Omental fat pad (tissue), 4 donors: ENCODE results near the gene TNFRSF12A. TPM values are rescaled to one million over a fixed set of nuclear protein-coding genes. Genes with fewer than 3 reads are reported as not detected.

Experiments used
- ATAC-seq: fragments of 150-250 bp; one replicate; pipeline ENCODE4 v1.9.1; 2016; ENCODE audit warnings: mild to moderate bottlenecking, moderate library complexity; ENCODE audit not compliant: low FRiP score
- DNase-seq: peaks from one replicate; pipeline ENCODE4 v3.0.0-alpha.2; 2019; ENCODE audit warnings: low spot score
- total RNA-seq, 4 donors: library from RNA; depleted of rRNA; stranded (reverse); fragments of >200 nt; gene quantifications; one replicate each; pipeline ENCODE4 v1.1.0, GENCODE V29; 2016
- TF ChIP-seq, protein P1 (sequence below), 3 donors: fragments of 450-650 bp; IDR thresholded peaks; one replicate each; pipeline ENCODE4 v1.5.1; 2016 to 2017; ENCODE audit warnings: antibody characterized with exemption in 3 of 3, mild to moderate bottlenecking in 3 of 3, moderate library complexity in 2 of 3

The TNFRSF12A gene
- total RNA-seq, 4 donors from 2014 or later = 9.0 to 465 (median 94.3) TPM

DNA sequence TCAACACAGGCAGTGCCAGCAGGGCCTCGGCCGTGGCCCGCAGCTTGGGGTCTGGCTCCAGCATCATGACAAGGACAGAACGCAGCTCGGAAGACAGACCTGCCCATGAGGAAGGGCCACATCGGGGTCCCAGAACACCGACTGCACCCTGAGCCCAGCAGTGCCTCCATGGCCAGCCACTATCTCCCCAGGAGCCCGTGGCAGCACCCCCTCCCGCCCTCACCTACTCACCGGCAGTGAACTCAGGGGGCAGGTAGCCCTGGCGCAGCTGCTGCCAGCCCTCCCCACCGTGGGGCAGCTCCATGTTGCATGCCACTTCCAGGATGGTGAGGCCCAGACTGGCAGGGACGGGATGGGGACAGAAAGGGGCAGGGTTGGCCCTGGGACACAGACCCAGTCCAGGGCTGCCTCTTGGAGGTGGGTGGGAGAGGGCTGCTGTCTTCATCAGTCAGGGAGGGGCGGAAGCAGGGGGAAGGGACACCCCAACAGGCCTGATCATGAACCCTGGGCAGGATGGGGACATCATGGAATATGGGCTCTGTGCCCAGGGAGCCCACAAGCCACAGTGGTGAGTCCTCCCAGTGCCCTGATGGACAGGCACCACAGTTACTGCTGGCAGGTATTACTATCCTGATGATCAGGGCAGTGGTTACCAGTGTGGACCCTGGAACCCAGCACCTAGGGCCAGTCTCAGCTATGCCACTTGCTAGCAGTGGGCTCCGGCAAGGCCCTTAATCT is 45.7 kb upstream of the TNFRSF12A start:
- TF ChIP-seq, protein P1, sequence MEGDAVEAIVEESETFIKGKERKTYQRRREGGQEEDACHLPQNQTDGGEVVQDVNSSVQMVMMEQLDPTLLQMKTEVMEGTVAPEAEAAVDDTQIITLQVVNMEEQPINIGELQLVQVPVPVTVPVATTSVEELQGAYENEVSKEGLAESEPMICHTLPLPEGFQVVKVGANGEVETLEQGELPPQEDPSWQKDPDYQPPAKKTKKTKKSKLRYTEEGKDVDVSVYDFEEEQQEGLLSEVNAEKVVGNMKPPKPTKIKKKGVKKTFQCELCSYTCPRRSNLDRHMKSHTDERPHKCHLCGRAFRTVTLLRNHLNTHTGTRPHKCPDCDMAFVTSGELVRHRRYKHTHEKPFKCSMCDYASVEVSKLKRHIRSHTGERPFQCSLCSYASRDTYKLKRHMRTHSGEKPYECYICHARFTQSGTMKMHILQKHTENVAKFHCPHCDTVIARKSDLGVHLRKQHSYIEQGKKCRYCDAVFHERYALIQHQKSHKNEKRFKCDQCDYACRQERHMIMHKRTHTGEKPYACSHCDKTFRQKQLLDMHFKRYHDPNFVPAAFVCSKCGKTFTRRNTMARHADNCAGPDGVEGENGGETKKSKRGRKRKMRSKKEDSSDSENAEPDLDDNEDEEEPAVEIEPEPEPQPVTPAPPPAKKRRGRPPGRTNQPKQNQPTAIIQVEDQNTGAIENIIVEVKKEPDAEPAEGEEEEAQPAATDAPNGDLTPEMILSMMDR (IDR thresholded peaks at IDR 0.05) = no peak
- DNase-seq (no peak), ATAC-seq (no peak)

DNA sequence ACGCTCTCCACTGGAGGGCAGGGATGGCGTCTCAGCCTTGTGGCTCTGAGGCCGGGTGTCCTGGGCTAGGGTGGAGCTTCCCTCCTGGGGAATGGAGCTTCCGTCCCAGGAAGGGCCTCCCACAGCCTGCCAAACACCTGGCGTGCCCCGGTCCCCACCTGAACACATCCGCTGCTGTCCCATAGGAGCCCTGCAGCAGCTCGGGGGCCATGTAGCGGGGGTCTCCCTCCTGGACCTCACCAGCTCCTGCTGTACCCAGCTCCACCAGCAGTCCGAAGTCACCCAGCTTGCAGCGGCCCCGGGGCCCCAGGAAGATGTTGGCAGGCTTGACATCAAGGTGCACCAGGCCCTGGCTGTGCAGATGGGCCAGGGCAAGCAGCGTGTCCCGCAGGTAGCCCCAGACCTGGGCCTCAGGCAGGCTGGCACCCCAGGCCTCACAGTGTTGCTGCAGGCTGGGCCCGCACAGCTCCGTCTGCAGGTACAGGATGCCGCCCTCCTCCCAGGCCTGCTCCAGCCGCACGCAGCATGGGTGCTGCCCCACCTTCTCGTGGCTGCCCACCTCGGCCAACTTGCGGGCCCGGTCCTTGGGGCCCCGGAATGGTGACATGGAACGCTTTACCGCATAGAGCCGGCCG is 44.9 kb upstream of the TNFRSF12A start:
- ATAC-seq = no peak
- TF ChIP-seq, protein P1 (IDR thresholded peaks at IDR 0.05) = no peak

DNA sequence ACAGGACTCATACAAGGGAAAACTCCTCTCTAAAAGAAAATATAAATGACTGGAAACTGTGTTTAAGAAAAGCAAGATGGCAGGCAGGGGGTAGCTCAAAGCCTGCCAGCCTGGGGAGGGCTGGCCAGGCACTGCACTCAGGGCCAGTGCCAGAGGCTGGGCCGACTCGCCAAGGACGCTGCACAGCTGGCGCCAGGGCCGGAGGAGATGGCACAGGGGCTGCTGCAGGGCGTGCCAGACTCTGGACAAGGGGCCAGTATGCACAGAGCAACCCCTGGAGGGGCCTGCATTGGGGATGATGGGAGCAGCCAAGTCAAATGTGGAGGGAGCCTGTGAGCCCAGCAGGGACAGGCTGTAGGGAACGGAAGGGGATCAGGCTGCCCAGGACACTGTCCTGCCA is 44.0 kb upstream of the TNFRSF12A start:
- ATAC-seq (no peak), DNase-seq (no peak)
- TF ChIP-seq, protein P1 (IDR thresholded peaks at IDR 0.05) = no peak

More for the DNA sequence above, 44.9 kb upstream of the TNFRSF12A start:
- DNase-seq = no peak

DNA sequence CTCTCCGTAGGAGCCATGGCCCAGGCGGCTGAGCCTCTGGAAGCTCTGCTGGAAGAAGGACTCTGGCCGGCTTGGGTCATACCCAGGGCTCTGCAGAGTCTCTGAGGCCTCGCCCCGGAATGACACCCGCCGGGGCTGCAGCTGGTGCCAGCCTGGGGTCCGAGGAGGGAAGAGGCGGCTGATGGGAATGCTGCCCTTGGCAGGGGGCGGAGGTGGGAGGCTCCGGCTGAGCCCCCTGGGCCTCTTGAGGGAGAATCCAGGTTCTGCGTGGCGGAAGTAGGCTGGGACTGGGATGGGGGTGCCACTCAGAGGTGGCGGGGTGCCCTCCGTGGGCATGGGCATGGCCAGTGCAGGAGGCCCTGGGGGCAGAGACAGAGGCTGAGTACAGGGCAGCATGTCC is 43.5 kb upstream of the TNFRSF12A start:
- ATAC-seq = no peak
- TF ChIP-seq, protein P1 (IDR thresholded peaks at IDR 0.05) = no peak

DNA sequence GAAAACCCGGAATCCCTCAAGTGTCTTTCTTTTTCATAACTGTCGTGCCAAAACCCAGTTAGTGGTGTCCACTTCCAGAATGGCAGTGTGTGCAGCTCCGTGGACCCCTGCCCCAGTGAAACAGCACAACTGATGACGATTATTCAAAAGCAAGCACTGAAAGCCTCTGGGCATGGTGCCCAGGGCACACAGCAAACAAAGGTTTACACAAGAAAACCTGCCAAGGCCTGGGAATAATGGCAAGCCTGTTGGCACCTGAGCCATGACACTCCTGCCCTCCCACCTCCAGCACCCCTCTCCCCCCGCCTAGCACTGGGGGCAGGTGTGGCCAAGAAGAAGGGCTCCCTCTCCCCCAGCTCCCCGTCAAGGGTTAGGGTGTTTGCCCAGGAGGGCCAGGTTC is 42.7 kb upstream of the TNFRSF12A start:
- TF ChIP-seq, protein P1 (IDR thresholded peaks at IDR 0.05) = no peak
- DNase-seq (no peak), ATAC-seq (no peak)

More for the DNA sequence above, 43.5 kb upstream of the TNFRSF12A start:
- DNase-seq = no peak

DNA sequence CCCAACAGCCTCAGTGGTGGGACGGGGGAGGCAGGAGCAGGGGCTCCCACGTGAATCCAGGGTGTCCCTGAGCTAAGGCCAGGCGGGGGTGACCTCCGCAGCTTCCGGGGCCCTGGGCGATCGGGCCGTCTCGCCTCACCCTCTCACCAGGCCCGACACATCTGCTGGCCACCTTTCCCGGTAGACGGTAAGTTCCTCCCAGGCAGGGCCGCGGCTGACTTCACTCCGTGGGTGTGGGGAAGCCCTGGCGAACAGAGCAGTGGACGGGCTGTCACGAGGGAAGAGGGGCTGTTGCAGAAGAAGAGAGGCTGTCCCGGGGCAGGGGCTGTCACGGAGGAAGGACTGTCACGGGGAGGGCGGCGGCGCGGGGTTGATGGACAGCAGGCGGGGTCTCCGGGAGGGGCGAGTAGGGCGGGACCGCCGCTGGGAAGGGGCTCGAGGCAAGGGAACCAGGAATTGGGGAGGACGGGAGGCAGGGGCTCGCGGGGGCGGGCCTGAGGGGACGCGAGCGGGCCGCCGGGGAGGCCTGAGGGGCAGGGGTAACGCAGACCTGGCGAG is 40.4 kb upstream of the TNFRSF12A start:
- ATAC-seq (no peak), DNase-seq (no peak)
- TF ChIP-seq, protein P1 (IDR thresholded peaks at IDR 0.05) = no peak
